Fibroblast of lung (primary cell): ENCODE results near the gene CHST12. TPM values are rescaled to one million over a fixed set of nuclear protein-coding genes. Genes with fewer than 3 reads are reported as not detected.

ENCODE experiments used
- DNase-seq, 2 donors: peaks; one replicate each; pipeline versions ENCODE4 v3.0.0 to v3.0.0-alpha.2; 2010; ENCODE audit warnings: low read depth in 2 of 2
- H2AFZ ChIP-seq: 2 replicates; pipeline ENCODE4 v1.5.1; 2012; ENCODE audit warnings: low read length, control low read depth, inconsistent platforms
- H3K27ac ChIP-seq: 2 replicates; pipeline ENCODE4 v1.5.1; 2011; ENCODE audit warnings: low read length, control low read depth; ENCODE audit not compliant: insufficient read depth
- H3K27me3 ChIP-seq: 2 replicates; pipeline ENCODE4 v1.5.1; 2011; ENCODE audit warnings: mild to moderate bottlenecking, low read length; ENCODE audit not compliant: control insufficient read depth, insufficient read depth
- H3K36me3 ChIP-seq: 2 replicates; pipeline ENCODE4 v1.5.1; 2011; ENCODE audit warnings: low read length; ENCODE audit not compliant: control insufficient read depth, insufficient read depth
- H3K4me1 ChIP-seq: 2 replicates; pipeline ENCODE4 v1.5.1; 2011; ENCODE audit warnings: low read length; ENCODE audit not compliant: control insufficient read depth, insufficient read depth; ENCODE audit errors: extremely low read depth
- H3K4me2 ChIP-seq: 2 replicates; pipeline ENCODE4 v1.5.1; 2011; ENCODE audit warnings: low read length, control low read depth; ENCODE audit not compliant: insufficient read depth; ENCODE audit errors: extremely low read depth
- H3K4me3 ChIP-seq, 4 experiments: fragments of 200-600 bp in 1 of 4; sonication (generic) in 1 of 4; replicated peaks in 1 of 4; 2 replicates each; pipeline ENCODE4 v1.5.1; 2011 to 2016; ENCODE audit warnings: low read length in 4 of 4, low read depth in 3 of 4, mild to moderate bottlenecking in 3 of 4, control low read depth in 2 of 4, inconsistent platforms in 1 of 4, mixed read lengths in 1 of 4; ENCODE audit not compliant: insufficient read depth in 1 of 4; ENCODE audit errors: control extremely low read depth in 1 of 4
- H3K79me2 ChIP-seq: 2 replicates; pipeline ENCODE4 v1.5.1; 2012; ENCODE audit warnings: mild to moderate bottlenecking, low read length, inconsistent platforms; ENCODE audit not compliant: control insufficient read depth, insufficient read depth
- H3K9ac ChIP-seq: 2 replicates; pipeline ENCODE4 v1.5.1; 2011; ENCODE audit warnings: mild to moderate bottlenecking, low read length, control low read depth; ENCODE audit not compliant: insufficient read depth
- H3K9me3 ChIP-seq: 2 replicates; pipeline ENCODE4 v1.5.1; 2012; ENCODE audit warnings: low read depth, low read length; ENCODE audit not compliant: control insufficient read depth, insufficient read depth
- H4K20me1 ChIP-seq: 2 replicates; pipeline ENCODE4 v1.5.1; 2011; ENCODE audit warnings: low read length; ENCODE audit not compliant: control insufficient read depth, insufficient read depth; ENCODE audit errors: extremely low read depth
- CTCF ChIP-seq, 2 donors: IDR thresholded peaks in 1 of 2; conservative IDR thresholded peaks in 1 of 2; 1 replicate in 1 of 2; 2 replicates in 1 of 2; pipeline ENCODE4 v1.5.1; 2011 to 2012; ENCODE audit warnings: low read length in 2 of 2, control low read depth in 1 of 2, inconsistent platforms in 1 of 2, low read depth in 1 of 2, mild to moderate bottlenecking in 1 of 2
- EZH2 ChIP-seq: IDR thresholded peaks from 2 replicates; pipeline ENCODE4 v1.5.1; 2012; ENCODE audit warnings: low read length, control low read depth, mild to moderate bottlenecking; ENCODE audit errors: missing control alignments
- polyA plus RNA-seq, 2 donors: library from polyadenylated mRNA; depleted of rRNA in 1 of 2; stranded (reverse) in 1 of 2; unstranded in 1 of 2; fragments of >200 nt; gene quantifications; 2 replicates each; pipeline ENCODE4 v1.2.1, GENCODE V29; 2011 to 2012; ENCODE audit warnings: missing spikeins in 1 of 2
- total RNA-seq: library from RNA; depleted of rRNA; stranded (reverse); fragments of >200 nt; gene quantifications from 2 replicates; pipeline ENCODE4 v1.2.1, GENCODE V29; 2014

Gene CHST12
- total and polyA plus RNA-seq, 2 donors (not counting 1 experiment from before 2014, with no cell fraction given), result 3.5 to 9.5 TPM

DNA sequence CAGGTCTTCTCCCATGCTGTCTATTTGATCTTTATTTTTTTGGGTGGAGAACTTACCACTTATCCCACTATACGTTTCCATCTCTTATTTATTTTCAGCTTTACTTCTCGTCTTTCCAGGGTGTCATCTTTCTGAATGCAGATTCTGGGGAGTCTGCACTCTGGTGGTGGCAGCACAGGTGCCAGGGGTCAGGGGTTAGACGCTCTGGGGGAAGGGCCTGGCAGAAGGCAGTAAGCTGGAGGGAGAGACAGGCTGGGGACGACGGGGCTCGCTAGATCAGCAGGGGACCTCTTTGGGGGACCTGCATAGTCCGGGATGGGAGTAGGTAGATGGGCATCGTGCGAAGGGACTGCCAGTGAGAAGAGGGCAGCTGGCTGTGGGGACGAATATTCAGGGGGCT lies 22.3 kb downstream of the CHST12 start:
- H3K4me2 ChIP-seq, result no peak overlapping the region
- no peaks in the 10 kb centered on the region for H3K4me1 ChIP-seq
- no peaks in the 10 kb centered on the region for H3K36me3 ChIP-seq
- H3K9me3 ChIP-seq, result no peaks in the 10 kb centered on the region
- H3K27ac ChIP-seq, result no peak overlapping the region
- H4K20me1 ChIP-seq, result no peaks in the 10 kb centered on the region
- no peak overlapping the region for H2AFZ ChIP-seq
- DNase-seq, result no peak
- H3K4me3 ChIP-seq, result no peak overlapping the region
- H3K9ac ChIP-seq, result no peak overlapping the region
- H3K79me2 ChIP-seq, result no peaks in the 10 kb centered on the region
- TF ChIP-seq CTCF (conservative IDR thresholded peaks at IDR 0.05 in 1 of 2, IDR thresholded peaks at IDR 0.05 in 1 of 2; ENCODE audit: low read depth in 1 of 2, low read length in 2 of 2) (no peak), EZH2 (no peak)
- H3K27me3 ChIP-seq, result no peaks in the 10 kb centered on the region

DNA sequence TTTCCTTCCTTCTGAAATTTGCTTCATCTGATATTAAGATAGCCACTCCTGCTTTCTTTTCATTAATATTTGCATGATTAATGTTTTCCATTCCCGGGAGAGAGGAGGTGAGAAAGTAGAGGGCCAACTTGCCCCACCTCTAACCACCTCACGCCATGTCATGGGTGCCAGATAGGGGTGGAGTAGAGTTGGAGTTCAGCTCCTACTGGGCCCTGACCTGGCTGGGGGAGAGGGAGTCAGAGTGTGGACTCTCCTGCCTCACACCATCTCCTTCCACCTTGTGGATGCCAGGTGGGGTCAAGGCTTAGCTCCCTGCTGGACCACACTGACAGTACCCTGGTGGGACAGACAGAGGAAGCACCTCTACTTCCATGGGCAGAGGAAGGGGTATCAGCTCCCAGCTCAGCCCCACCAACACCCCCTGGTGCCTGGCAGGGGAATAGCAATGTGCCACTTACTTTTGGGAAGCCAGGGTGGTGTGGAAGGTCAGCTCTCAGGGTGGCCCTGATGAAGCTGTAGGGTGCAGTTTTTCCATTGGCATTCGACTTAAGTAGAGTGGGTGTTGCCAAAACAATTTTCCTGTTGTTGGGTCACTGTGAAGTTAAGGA lies 28.0 kb downstream of the CHST12 start:
- TF ChIP-seq EZH2 (no peak), CTCF (conservative IDR thresholded peaks at IDR 0.05 in 1 of 2, IDR thresholded peaks at IDR 0.05 in 1 of 2; ENCODE audit: low read depth in 1 of 2, low read length in 2 of 2) (peak in 1 of 2 donors; percentile 51)
- H3K36me3 ChIP-seq, result peaks cover 4% of the 10 kb centered on the region
- no peaks in the 10 kb centered on the region for H4K20me1 ChIP-seq
- H3K27me3 ChIP-seq, result no peaks in the 10 kb centered on the region
- no peak overlapping the region for H2AFZ ChIP-seq
- DNase-seq, result no peak
- no peak overlapping the region for H3K4me3 ChIP-seq
- H3K4me2 ChIP-seq, result no peak overlapping the region
- no peaks in the 10 kb centered on the region for H3K9me3 ChIP-seq
- no peak overlapping the region for H3K27ac ChIP-seq
- H3K4me1 ChIP-seq, result no peaks in the 10 kb centered on the region
- no peak overlapping the region for H3K9ac ChIP-seq
- no peaks in the 10 kb centered on the region for H3K79me2 ChIP-seq

- H2AFZ ChIP-seq, result no peak overlapping the region
- no peak overlapping the region for H3K9ac ChIP-seq
- no peak for DNase-seq
- no peaks in the 10 kb centered on the region for H3K27me3 ChIP-seq
- H3K79me2 ChIP-seq, result no peaks in the 10 kb centered on the region
- H4K20me1 ChIP-seq, result no peaks in the 10 kb centered on the region
- no peak overlapping the region for H3K4me3 ChIP-seq
- no peaks in the 10 kb centered on the region for H3K4me1 ChIP-seq
- TF ChIP-seq CTCF (conservative IDR thresholded peaks at IDR 0.05 in 1 of 2, IDR thresholded peaks at IDR 0.05 in 1 of 2; ENCODE audit: low read depth in 1 of 2, low read length in 2 of 2) (no peak), EZH2 (no peak)
- no peak overlapping the region for H3K4me2 ChIP-seq
- H3K9me3 ChIP-seq, result no peaks in the 10 kb centered on the region
- H3K27ac ChIP-seq, result no peak overlapping the region
- H3K36me3 ChIP-seq, result peaks cover 4% of the 10 kb centered on the region
Measured at GRCh38 chr7:2432910-2433712, 29.7 kb downstream of the CHST12 start.
